RKO (cell line): ENCODE data around the gene ZFAND3.

Source experiments
- DNase-seq: peaks from one replicate; pipeline ENCODE4 v3.0.0-alpha.2; 2016; ENCODE audit warnings: low spot score

Gene ZFAND3

DNA sequence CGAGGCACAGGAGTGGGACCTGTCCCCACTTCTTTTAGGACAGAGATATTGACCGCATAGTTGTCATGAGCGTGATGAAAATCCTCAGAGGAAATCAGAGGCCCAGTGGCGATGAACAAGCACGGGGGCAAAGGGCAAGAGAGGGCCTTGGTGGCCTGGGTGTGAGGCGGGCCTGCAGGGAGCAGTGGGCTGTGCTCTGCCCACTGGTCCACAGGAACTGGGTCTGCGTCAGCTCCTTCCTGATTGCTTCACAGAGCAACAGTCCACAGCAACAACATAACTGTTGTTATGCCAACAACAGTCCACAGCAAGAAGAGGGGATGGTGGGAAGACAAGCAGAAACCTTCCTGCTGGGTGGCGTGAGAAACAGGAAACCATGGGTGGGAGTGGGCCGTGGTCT lies 335.6 kb downstream of the ZFAND3 start:
- no peak for DNase-seq

DNA sequence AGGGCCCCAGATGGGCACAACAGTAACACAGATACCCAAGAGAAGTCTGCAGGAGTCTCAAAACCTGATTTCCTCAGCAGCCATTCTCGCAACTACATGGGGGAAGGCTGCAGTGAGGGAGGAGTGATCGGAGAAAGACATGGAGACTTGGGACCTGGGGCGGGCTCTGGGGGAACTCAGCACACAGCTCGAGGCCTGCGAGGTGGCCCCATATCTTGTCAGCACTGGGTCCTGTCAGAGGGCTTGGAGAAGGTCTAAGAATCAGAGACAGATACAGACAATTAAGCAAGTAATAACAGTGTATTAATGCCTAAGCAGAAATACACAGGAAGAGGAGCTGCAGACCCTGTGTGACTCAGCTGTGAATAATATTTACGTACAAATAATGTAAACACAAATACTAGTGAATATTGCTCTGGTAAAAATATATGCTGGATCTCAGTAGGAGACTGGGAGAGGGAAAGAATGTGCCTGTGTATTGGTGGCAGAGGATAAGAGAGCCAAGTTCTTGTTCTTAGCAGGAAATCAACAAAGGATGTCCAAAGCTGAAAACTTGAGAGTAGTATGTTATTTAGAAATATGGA lies 336.2 kb downstream of the ZFAND3 start:
- no peak for DNase-seq

DNA sequence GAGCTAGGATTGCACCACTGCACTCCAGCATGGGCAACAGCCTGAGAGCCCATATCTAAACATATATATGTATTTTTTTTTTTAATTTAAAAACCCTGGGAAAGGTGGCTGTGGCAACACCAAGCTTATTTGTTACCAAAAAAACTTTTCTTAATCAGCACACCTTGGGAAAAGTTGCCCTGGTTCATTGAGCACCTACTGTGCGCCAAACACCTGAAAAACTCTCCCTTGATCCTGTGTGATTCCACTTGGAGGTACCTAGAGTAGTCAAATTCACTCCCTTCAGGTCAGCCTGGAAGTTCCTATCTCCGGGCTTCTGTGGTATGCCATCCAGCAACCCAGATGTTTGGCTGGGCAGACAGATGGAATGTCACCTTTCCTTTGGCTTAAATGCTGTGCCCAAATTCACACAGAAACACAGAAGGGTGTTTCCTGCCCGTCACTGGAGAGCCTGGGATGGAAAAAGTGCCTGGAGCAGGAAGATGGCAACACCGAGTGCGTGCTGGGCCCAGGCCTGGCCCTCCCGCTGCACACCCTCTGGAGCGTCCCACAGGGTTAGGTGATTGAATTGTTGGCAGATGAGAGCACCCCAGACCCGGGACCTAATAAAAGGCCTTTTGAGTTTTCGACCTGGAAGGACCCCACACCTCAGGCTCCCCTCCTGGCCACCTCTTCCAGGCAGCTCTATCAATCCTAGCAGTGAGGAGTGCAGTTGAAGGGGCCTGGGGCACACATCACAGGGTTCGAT lies 337.5 kb downstream of the ZFAND3 start:
- DNase-seq = no peak

DNA sequence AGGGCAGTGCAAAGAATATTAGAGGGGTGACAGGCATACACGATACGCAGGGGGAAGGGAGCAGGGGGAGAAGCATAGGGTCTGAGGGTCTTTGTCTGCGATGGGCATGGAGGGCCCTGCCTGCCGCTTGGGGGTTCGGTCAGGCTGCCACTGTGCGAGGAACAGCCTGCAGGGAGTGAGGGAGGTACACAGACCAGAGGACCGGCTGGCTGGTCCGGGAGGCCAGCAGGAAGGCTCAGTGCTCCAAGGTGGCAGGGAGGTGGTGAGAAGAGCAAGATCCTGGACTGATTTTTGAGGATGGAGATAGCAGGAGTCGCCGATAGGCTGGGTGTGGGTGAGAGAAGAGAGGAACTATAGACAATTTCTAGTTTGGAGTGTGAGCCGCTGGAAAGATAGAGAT lies 338.4 kb downstream of the ZFAND3 start:
- DNase-seq = no peak

DNA sequence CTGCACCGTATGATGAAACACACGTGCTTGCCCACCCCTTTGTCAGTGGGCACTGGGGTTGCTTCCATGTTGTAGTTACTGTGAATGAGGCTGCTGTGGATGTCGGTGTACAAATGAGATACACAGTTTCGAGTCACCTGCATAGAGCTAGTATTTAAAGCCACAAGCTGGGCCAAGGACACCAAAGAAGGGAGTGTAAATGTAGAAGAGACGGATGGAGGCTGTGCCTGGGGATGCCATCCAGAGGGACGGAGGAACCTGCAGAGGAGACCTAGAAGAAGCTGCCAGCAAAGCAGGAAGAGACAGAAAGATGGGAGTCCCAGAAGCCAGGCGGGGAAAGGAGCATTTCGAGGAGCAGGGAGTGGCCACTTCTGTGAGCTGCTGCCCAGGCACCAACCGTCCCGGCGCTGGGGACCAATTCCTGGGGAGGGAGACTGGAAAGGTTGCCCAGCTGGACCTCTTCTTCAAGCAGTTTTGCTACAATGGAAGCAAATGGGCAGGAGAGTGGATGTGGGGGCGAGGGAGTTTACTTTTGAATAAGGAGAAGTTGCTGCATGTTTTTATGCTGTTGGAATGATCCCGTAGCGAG lies 339.3 kb downstream of the ZFAND3 start:
- DNase-seq = no peak

DNA sequence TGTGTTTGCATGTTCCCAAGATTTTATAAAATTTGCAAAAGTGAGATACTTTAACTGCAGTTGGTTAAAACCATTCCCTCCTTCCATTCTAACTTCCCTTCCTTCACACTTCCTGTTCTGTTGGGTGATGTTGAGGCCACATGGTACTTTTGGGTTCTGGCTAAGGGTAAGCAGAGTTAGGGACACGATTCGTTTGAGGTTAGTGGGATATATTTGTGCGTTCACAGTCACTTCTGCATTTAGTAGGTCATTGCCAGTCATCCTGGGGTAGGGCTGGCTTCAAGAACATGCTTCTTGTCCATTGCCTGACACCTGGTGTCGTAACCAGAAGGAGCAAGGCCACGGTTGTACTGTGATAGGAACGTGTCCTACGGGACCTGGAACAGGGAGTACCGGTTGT lies 340.1 kb downstream of the ZFAND3 start:
- DNase-seq = no peak

DNA sequence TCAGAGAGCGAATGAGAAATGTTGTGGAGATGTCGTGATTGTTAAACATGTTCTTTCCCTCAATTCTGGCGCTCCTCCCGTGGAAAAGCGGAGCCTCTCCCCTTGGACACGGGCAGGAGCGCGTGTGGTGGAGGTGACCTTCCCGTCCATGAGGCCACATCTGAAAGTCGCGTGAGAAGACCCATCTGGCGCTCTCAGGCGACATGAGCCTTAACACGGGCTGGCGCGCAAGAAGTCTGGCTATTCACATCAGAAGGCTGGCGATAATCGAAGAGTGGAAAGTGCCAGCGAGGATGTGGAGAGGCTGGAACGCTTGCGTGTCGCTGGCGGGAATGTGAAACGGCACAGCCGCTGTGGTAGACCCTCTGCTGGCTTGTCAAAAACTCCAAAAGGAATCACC lies 341.3 kb downstream of the ZFAND3 start:
- no peak for DNase-seq

DNA sequence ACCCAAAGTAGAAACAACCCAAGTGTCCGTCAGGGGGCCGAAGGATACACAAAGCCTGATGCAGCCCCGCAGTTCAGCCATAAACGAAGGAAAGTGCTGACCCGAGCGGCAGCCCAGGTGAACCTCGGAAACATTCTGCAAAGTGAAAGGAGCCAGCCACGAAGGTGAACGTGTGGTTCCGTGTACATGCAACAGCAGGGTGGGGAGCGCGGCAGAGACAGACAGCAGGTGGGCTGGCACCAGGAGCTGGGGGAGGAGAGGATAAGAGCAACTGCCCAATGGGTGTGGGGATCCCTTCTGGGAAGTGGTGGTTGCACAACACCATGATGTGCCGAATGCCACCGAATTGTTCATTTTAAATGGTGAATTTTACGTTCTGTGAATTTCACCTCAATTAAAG lies 341.8 kb downstream of the ZFAND3 start:
- DNase-seq = no peak

DNA sequence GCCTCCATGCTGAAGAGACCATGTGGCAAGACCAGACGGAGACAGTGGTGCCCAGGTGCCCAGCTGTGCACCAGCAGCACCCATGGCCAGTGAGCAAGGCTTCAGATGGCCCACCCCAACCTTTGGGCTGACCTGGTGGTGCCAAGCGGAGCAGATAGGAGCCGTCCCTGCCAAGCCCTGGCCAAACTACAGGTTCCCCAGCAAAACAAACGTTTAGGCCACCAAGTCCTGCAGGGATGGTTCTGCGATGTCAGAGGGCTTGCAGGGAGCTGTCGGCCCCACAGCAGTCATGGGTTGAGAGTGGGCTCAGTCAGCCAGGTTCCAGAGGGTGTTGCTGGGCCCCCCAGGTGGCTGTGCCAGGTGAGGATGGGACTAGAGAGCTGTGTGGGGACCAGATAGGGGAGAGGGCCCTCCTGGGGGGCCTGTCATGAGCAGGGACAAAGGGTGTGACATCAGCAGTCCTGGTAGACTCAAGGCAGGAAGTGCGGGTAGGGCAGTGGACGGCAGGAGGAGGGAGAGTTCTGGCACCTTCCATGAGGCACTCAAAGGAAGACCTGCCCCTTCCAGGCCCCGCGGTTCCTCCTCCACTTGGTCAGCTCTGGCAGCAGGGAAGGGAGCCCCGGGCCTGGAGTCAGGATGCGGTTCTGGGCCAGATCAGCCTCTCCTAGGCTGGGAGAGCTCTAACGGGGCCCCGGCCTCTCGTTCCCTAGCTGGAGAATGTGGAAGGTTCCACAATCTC lies 342.4 kb downstream of the ZFAND3 start:
- no peak for DNase-seq

DNA sequence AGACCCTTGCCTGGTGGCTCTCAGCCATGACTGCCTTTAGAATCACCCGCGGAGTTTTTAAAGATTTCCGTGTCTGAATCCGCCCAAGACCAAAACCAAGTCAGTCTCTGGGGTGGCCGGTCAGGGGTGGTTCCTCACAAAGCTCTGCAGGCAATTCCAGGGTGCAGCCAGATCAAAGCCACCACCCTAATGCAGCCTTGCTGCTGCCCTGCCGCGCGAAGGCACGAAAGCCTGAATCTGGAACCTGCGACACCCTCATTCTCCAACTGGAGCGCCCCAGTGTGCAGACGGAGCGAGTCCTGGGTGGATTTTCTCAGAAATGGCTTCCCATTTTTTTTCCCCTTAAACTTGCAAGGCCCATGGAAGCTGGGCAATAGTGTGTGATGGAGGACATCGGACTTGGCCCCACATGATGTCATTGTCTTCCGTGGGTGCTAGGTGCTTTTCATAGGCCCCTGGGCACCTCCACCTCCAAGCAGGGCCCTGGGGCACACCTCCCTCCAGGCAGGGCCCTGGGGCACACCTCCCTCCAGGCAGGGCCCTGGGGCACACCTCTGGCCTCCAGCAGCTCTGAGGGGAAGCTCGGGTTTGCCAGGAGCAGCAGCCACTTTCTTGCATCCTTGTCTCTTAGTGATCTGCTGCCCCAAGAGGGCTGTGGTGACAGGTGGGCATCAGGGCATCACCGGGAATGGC lies 343.1 kb downstream of the ZFAND3 start:
- DNase-seq = no peak

DNA sequence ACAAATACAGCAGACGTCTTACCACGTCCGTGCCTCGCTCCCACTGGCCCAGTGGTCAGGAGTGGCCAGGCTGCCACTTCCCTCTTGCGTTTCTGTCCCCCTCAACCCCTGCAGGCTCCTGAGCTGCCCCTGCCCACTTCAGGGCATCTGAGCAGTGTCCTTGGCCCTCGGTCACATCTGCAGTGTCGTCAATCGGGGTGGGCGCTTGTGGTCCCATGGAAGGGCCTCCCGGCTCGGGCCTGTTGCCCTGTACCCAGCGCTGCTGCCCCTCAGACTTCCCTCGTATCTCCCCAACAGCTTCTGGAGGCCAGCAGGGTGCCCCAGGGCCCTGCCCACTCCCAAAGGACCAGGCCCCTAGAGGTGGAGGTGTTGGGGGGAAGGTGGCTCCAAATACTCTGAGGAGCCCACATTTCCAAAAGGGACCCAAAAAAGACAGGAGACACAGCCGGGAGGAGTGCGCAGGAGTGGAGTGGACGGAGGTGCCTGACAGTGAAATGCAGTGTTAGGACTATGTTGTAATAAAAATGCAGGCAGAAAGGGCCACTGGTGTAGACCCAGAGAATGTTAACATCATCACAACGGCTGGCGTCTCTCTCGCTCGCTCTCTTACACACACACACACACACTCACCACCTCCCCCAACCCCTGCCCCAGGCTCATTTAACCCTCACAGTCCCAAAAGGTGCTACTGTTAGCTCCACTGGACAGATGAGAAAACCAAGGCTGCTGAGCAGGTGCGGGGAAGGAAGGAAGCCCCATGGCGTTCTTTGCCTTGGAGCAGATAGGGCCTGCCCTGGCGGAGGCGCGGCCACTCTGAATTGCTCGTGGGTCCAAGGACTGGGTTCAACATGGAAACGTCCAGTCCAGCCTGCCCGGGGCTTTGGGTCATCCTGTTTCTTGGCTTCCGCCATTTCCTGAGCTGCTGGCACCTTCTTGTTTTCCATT lies 343.9 kb downstream of the ZFAND3 start:
- no peak for DNase-seq

DNA sequence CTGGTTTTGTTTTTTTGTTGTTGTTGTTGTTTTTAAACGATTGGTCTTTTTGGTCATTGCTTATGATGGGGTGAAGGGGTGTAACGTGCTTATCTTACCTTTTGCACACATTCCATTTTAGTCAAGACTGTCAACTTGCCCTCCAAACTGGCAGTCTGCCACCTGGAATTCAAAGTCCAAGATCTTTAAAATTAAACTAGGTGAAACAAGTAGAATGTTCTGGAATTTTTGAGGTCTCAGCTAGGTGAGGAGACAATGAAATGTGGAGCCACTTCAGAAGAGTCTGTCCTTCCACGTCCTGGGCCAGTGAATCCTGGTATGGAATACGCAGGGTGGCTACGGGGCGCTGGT lies 344.6 kb downstream of the ZFAND3 start:
- DNase-seq = no peak

DNA sequence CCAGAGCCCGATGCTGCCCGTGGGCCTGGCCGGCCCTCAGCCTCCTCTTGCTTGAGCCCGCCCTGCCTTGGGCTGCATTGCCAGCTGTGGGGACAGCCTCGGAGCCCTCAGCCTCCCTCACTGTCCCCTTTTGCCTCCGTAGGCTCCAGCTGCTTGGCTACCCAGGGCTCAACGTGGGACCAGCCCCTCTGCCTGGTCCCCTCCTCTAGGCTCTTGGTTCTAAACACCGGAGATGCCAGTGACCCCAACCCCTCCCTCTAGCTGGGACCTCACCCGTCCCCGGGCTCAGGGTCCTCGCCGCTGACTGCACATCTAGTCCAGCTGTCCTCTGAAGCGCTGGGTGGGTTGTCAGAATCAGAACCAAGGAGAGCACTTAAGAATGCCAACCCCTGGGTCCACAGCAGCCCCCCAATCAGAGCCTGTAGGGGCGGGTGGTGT lies 345.2 kb downstream of the ZFAND3 start:
- no peak for DNase-seq

DNA sequence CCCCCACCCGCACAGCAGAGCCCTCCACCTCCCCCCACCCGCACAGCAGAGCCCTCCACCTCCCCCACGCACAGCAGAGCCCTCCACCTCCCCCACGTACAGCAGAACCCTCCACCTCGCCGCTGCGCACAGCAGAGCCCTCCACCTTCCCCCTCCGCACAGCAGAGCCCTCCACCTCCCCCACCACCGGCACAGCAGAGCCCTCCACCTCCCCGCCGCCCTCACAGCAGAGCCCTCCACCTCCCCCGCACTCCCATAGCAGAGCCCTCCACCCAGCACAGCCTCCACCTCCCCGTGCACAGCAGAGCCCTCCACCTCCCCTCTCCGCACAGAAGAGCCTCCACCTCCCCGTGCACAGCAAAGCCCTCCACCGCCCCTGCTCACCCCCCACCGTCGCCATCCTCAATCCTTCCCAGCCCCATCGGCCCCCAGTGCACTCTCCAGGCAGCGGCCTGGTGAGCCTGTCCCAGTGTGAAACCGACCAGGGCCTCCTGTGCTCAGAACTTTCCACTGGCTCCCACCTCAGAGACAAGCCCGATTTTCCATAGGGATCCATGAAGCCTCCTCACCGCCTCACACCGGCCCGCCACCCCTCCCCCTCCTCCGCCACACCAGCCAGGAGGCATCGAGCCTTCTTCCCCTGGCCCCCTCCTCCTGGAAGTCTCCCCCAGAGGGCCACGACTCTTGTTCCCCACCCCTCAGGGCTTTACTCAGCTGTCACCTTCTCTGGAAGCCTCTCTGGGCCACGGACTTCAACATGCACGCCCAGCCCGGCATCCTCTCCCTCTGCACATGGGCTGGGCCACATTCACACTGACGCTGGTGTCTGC lies 347.1 kb downstream of the ZFAND3 start:
- no peak for DNase-seq

DNA sequence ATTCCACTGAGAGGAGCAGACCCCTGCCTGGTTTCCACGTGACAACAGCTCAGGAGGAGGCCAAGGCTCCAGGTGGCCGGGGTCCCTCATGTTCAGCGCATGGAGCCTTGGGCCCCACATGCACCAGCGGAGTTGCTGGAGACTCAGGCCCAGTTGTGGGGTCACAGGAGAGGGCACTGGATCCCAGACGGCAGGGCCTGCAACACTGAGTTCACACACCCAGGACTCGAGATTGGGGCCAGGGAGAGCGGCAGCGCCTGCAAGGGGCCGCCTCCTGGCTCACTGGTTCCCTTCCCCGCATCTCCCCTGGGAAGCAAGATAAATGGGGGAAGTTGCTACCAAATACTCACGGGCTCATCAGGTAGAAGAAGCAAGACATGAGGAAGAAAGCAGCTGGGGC lies 348.1 kb downstream of the ZFAND3 start:
- no peak for DNase-seq

DNA sequence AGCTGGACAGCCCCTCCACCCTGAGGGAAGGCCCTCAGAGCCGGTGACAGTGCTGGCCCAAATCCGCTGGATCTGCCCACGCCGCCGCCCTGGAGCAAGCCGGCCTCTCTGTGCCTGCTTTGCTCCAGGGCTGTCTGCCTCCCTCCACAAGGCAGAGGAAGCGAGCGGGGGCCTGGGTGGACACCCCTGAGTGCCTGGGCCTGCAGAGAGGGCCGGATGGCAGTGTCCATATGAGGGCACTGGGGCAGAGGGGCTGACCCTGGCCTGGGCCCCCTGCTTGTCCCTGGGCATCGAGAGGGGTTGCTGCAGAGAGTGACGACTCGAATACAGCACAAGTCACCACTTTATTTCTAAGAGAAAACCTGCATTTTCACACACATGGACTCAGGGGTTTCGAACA lies 348.6 kb downstream of the ZFAND3 start:
- DNase-seq = no peak

DNA sequence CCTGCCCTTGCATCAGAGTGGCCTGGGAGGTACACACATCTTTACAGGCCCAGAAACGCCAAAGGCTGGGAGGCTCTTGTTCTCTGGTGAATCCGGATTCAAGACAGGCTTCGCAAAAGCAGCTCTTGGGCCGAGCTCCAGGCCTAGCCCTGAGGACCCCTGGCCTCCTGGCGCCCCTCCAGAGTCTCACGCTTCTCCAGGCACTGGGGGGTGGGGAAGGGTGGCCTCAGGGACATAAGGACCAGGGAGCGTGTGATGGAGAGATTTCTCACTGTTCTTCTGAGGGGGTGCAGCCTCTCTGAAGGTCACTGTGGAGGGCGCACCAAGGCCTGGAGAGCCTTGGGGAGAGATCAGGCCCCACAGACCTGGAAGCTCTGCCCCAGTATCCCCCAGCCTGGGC lies 349.2 kb downstream of the ZFAND3 start:
- DNase-seq = no peak

DNA sequence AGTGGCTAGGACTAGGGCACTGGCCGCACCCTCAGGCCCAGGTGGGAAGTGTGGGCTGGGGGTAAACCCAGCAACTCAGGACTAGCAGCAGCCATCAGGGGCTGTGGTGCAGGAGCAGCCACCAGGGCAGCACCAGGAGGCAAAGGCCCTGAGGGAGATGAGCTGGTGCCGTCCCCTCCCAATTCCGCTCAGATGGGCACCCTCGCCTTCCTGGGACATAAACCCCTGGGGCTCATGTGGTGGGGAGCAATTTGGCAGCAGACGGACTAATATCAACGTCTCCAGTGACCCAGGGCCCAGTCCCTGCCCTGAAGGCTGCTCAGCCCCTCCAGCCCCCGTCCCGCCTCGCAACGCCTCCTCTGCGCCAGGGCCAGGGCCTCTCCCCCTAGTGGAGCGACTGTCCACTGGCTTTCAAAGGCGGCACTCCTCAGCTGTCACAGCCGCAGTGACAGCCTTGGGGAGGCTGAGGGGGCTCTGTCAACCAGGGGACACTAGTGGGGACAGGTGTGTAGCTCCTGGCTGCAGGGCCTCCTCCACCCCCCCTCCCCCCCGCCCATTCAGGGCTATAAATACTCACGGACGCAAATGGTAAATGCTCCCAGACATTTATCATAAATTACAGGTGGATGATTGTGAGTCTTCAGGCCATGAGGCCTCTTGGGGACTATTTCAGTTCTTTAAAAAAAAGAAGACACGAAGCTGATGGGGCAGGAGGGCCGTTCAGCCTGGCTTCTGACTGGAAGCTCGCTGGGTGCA lies 349.9 kb downstream of the ZFAND3 start:
- DNase-seq = no peak

DNA sequence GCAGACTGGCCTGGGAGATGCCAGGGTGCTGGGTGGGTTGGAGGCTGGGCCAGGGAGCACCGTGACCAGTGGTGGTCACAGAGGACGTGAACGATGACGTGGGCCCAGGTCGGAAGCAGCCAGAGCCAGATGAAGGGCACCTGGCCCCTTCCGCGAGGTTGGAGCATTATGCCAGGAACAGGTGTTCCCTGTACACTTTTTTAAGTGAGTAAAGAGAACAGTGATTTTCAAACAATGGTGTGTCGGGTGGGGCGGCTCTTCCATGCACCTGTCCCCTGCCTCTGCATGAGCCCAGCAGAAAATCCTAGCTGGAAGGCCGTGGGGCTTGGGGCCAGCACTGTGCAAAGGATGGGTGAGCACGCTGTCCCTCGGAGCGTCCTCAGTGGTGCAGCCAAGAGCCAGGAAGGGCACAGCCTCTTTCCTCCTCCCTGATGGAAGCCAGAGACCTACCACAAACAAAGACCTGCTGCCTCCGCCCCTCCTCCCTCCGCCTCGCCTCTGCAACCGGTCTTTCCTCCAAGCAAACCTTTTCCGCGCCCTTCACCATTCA lies 350.5 kb downstream of the ZFAND3 start:
- no peak for DNase-seq
